Measurements from ENCODE around the gene MYO18A. TPM values are rescaled to one million over a fixed set of nuclear protein-coding genes. Genes with fewer than 3 reads are reported as not detected.

MYO18A gene
- total and polyA plus RNA-seq, 10 of the 15 experiments (the other 5 are each of a cell fraction or from before 2014, with no cell fraction given): 2.9 to 66.0 (median 24.5) TPM

DNA sequence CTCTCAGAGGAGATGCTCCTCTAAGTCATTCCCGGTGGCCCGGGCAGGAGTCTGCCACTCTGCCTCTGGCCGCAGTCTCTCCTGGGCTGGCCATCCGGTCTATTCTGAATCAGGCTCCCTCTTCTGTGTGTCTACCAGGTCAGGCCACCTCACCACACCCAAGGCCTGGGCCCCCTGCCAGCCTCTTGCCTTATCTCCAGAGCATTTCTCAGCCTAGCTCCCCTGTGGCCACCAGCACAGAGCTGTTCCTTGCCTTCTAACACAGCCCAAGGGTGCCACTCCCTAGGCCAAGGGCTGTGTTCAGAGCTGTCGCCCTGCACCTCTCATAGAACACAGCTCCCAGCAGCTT lies 55.3 kb downstream of the MYO18A start:
- no peak overlapping the region for H3K4me2 ChIP-seq (ENCODE audit: control insufficient read depth, insufficient read depth)
- CTCF ChIA-PET: interaction anchor here (0.7 to 14.0 kb wide), 27 partner anchors 8 to 379 kb away, joined by 3 to 371 read pairs (median 5); partner anchors contain the start of gene MYO18A

More for the DNA sequence above, 55.3 kb downstream of the MYO18A start:
- WGBS (ENCODE audit: insufficient coverage, insufficient replicate concordance, low lambda C conversion rate, missing lambda C conversion rate): 84% methylated on average over 5 of the region's 5 CpGs
- no peak overlapping the region for H2AFZ ChIP-seq (ENCODE audit: control insufficient read depth, low read depth, low read length)
- FAIRE-seq (no peak), ATAC-seq (no peak), DNase-seq (ENCODE audit: low read depth, low spot score) (no peak)
- peaks cover 4 to 13% of the 10 kb centered on the region in 2 experiments; a peak in 3 of 4 replicates for H3K36me3 ChIP-seq (ENCODE audit: control insufficient read depth in 2 of 2, insufficient read depth in 2 of 2, low read length in 1 of 2)
- no peak overlapping the region for H3K4me3 ChIP-seq
- no peak overlapping the region for H3K27ac ChIP-seq (ENCODE audit: control insufficient read depth, insufficient read depth)
- H3K4me1 ChIP-seq (ENCODE audit: control insufficient read depth, insufficient read depth, low read length): no peaks in the 10 kb centered on the region
- intact Hi-C loops (cut with micrococcal nuclease; ENCODE audit: unreplicated experiment): loop anchor here (1.0 kb wide), 1 partner anchor 19 kb away; no protein-coding TSS in a partner anchor
- H3K27me3 ChIP-seq (replicated peaks in 1 of 2; ENCODE audit: control insufficient read depth in 2 of 2, insufficient read depth in 2 of 2, low read length in 1 of 2): no peaks in the 10 kb centered on the region
- no peaks in the 10 kb centered on the region for H3K9me3 ChIP-seq (replicated peaks; ENCODE audit: control insufficient read depth, insufficient read depth, low read length)
- RAD21 ChIA-PET (ENCODE audit: unreplicated experiment): interaction anchor here (1.0 to 3.4 kb wide), 16 partner anchors 8 to 169 kb away, joined by 3 to 143 read pairs (median 5); partner anchors contain the start of genes MYO18A and NUFIP2
- no peaks in the 10 kb centered on the region for H4K20me1 ChIP-seq (ENCODE audit: control insufficient read depth, insufficient read depth)
- TF ChIP-seq BRCA1 (IDR thresholded peaks at IDR 0.05; ENCODE audit: low read depth, low read length) (no peak), HCFC1 (IDR thresholded peaks at IDR 0.05; ENCODE audit: low read length) (no peak), SMAD5 (IDR thresholded peaks at IDR 0.05; ENCODE audit: low read depth) (no peak), CREM (IDR thresholded peaks at IDR 0.05; ENCODE audit: low read depth) (no peak), IRF4 (IDR thresholded peaks at IDR 0.05; ENCODE audit: low read depth, low read length) (no peak), YY1 (IDR thresholded peaks at IDR 0.05; ENCODE audit: low read depth, low read length) (no peak), SIN3A (IDR thresholded peaks at IDR 0.05; ENCODE audit: low read depth, low read length) (no peak), CBX3 (IDR thresholded peaks at IDR 0.05; ENCODE audit: borderline replicate concordance, low read depth) (no peak)
- TF ChIP-seq, protein P1, sequence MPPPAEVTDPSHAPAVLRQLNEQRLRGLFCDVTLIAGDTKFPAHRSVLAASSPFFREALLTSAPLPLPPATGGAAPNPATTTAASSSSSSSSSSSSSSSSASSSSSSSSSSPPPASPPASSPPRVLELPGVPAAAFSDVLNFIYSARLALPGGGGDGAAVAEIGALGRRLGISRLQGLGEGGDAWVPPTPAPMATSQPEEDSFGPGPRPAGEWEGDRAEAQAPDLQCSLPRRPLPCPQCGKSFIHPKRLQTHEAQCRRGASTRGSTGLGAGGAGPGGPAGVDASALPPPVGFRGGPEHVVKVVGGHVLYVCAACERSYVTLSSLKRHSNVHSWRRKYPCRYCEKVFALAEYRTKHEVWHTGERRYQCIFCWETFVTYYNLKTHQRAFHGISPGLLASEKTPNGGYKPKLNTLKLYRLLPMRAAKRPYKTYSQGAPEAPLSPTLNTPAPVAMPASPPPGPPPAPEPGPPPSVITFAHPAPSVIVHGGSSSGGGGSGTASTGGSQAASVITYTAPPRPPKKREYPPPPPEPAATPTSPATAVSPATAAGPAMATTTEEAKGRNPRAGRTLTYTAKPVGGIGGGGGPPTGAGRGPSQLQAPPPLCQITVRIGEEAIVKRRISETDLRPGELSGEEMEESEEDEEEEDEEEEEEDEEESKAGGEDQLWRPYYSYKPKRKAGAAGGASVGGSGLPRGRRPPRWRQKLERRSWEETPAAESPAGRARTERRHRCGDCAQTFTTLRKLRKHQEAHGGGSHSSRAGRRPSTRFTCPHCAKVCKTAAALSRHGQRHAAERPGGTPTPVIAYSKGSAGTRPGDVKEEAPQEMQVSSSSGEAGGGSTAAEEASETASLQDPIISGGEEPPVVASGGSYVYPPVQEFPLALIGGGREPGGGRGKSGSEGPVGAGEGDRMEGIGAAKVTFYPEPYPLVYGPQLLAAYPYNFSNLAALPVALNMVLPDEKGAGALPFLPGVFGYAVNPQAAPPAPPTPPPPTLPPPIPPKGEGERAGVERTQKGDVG (CRISPR knock-in tag; IDR thresholded peaks at IDR 0.05): no peak
- POLR2A ChIA-PET: interaction anchor here (0.6 kb wide), 1 partner anchor 16 kb away, joined by 4 read pairs; no protein-coding TSS in a partner anchor
- H3K79me2 ChIP-seq (ENCODE audit: control insufficient read depth, insufficient read depth, low read length): no peaks in the 10 kb centered on the region
- in situ Hi-C loops (cut with MboI): loop anchor here (5.0 kb wide), 1 partner anchor 158 kb away; no protein-coding TSS in a partner anchor
- no TSS peak for BruUV-seq (replicated peaks)
- no peak overlapping the region for H3K9ac ChIP-seq (ENCODE audit: control insufficient read depth, insufficient read depth, low read length)
- SMC1A ChIA-PET (ENCODE audit: uncharacterized antibody, unreplicated experiment): interaction anchor here (0.6 to 2.5 kb wide), 9 partner anchors 8 to 186 kb away, joined by 3 to 67 read pairs (median 10); no protein-coding TSS in a partner anchor

All from GM12878 (cell line).